GM19397 (cell line): Measurements from ENCODE around the gene IDH3G.

Experiments used
- ATAC-seq: cut with Tn5 transposase; IDR thresholded peaks from one replicate; pipeline ENCODE4 v1.9.1; 2021; ENCODE audit warnings: mild to moderate bottlenecking, moderate library complexity; ENCODE audit not compliant: unreplicated experiment

The IDH3G gene

DNA sequence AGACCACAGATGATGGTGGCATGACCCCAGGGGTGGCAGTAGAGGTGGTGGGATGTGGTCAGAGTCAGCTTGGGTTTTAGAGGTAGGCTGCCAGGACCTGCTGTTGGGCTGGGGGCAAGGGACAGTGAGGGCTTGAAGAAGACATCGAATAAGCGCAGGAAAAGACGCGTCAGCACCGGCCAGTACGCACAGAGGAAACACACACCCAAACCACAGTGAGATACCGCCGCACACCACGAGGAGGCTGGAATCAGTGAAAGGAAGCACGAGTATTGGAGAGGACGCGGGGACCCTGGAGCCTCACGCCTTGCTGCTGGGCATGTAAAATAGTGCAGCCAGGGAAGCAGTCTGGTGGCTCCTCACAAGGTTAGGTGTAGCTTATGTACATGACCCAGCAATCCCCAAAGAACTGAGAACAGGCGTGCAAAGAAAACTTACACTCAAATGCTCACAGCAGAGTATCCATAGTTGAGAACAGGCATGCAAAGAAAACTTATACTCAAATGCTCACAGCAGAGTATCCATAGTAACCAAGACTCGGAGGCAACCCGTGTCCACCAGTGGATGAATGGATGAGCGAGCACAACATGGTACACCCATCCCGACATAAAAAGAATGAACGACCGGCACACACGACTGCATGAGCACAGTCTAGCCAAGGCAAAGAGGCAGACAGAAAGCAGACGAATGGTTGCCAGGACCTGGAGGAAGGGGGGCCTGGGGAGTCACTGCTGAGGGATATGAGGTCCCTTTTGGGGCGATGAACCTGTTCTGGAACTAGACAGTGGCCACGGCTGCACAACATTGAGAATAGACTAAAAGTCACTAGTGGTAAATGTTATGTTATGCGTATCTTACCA lies 22.9 kb upstream of the IDH3G start:
- no peak for ATAC-seq

GRCh38 chrX:153814591-153815315 lies 20.6 kb upstream of the IDH3G start:
- no peak for ATAC-seq

- no peak for ATAC-seq
Measured at GRCh38 chrX:153813161-153813560, 19.0 kb upstream of the IDH3G start.

GRCh38 chrX:153812220-153812619 lies 18.0 kb upstream of the IDH3G start:
- no peak for ATAC-seq

GRCh38 chrX:153807976-153808375 lies 13.8 kb upstream of the IDH3G start:
- ATAC-seq: no peak

GRCh38 chrX:153806999-153807575 lies 12.9 kb upstream of the IDH3G start:
- no peak for ATAC-seq

DNA sequence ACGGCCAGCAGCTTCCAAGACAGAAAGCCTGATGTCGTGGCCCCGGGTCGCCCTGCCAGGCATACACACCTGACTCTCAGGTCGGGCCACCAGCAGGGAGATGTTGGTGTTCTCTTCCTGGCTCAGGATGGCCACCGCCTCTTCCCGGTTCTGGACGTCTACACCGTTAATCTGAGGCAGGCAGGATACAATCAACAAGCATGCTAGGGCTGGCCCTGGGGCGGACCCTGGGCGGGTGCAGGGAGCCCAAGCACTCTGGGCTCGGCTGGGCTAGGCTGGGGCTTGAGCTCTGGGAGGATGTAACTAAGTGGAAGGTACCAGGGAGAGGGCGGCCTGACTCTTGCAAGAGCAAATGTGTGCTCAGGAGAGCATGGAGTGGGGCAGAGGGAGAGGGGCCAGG lies 11.3 kb upstream of the IDH3G start:
- ATAC-seq: no peak

DNA sequence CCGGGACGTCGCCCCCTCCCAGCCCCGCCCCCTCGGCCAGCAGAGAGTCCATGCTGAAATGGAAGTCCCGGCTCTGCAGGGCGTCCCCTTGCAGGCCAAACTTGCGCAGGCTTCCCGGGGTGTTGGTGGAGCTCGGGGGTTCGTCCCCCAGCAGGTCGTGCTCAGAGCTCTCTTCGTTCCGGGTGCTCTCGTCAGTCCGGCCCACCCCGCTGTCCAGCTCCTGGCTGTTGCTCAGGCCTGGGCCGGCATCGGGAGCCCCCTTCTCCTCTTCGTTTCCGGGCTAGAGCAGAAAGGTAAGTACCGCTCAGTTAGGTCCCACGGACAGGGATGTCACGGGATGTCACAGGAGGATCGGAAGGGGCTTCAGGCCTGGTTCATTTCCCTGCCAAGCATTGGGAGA lies 10.4 kb upstream of the IDH3G start:
- no peak for ATAC-seq

- ATAC-seq: no peak
Measured at GRCh38 chrX:153804100-153804595, 10.0 kb upstream of the IDH3G start.

- no peak for ATAC-seq
Measured at GRCh38 chrX:153803211-153804099, 9.3 kb upstream of the IDH3G start.

DNA sequence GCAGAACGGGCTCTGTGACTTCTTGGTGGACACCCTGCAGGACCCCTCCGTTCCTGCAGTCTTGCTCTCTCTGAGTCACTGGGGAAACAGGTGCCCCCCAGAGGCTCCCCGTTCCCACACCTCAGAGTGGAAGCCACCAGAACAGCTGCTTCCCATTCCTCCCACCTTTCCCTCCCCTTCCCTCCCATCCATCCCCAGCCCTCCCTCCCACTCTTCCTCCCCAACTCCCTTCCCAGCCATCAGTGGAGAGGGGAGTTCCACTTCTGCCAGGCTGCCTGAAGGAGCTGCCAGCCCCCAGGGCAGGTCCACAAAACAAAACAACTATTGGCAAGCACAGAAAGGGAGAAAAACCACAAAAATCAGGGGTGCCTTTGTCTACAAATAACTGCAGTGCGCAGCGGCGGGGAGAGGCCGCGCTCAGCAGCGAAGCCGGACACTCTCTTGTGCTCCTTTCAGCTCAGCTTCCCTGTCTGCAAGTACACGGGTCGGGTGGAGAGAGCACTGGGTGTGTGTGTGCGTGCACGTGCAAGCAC lies 8.4 kb upstream of the IDH3G start:
- no peak for ATAC-seq

DNA sequence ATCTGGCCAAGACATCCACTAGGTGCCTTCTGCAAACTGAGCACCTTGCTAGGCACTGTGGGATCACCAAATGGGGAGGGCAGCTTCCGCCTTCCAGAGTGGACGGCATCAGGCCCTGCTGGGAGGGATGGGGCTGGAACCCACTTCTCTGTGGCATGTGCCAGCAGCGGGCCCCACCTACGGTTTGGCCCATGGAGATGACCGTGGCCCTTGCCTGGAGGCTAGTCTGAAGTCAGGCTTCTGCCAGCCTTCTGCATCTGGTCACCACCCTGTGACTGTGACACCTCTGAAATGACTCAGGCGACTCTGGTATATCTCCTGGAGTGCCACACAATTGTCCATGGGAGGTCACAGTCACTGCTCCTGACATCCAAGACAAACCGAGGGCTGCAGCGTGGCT lies 7.5 kb upstream of the IDH3G start:
- ATAC-seq: no peak

- ATAC-seq: no peak
Measured at GRCh38 chrX:153800746-153801145, 6.6 kb upstream of the IDH3G start.

GRCh38 chrX:153800177-153800722 lies 6.1 kb upstream of the IDH3G start:
- ATAC-seq: no peak

DNA sequence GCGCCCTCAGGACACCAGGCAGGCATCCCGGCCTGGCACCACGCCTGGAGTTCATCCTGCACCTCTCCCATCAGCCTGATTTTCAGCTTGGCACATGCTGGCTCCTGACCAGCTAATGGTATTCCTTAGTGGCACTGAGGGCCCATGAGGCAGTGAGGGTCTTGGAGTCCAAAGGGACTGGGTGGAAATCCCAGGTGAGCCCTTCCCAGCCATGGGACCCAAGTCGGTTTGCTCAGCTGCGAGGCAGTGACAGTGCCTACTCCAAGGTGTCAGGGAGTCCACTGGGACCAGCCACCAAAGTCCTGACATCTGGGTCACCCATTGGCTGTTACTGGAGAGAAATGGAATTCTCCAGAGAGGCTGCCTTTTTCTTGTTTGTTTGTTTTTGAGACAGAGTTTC lies 5.2 kb upstream of the IDH3G start:
- no peak for ATAC-seq

DNA sequence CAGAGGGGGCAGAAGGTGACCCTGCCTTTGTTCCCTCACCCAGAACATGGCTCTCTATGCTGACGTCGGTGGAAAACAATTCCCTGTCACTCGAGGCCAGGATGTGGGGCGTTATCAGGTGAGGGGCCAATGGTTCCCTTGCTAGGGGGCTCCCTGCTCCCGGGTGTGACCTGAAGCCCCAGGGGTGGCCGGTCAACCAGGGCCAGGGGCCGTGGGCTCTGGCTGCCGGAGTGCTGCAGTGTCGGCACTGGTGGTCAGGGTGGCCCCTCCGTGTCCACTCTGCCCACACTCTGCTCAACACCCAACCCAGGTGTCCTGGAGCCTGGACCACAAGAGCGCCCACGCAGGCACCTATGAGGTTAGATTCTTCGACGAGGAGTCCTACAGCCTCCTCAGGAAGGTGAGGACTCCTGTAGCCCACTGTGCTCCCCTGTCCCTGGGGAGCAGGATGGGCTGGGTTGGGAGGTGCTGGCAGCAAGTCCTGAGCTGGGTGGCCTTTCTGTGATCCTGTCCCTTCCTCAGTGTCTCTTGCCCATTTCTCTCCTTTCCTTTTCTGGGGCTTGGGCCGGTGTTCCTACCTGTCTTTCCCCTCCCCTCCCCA lies 3.3 kb upstream of the IDH3G start:
- ATAC-seq: no peak

DNA sequence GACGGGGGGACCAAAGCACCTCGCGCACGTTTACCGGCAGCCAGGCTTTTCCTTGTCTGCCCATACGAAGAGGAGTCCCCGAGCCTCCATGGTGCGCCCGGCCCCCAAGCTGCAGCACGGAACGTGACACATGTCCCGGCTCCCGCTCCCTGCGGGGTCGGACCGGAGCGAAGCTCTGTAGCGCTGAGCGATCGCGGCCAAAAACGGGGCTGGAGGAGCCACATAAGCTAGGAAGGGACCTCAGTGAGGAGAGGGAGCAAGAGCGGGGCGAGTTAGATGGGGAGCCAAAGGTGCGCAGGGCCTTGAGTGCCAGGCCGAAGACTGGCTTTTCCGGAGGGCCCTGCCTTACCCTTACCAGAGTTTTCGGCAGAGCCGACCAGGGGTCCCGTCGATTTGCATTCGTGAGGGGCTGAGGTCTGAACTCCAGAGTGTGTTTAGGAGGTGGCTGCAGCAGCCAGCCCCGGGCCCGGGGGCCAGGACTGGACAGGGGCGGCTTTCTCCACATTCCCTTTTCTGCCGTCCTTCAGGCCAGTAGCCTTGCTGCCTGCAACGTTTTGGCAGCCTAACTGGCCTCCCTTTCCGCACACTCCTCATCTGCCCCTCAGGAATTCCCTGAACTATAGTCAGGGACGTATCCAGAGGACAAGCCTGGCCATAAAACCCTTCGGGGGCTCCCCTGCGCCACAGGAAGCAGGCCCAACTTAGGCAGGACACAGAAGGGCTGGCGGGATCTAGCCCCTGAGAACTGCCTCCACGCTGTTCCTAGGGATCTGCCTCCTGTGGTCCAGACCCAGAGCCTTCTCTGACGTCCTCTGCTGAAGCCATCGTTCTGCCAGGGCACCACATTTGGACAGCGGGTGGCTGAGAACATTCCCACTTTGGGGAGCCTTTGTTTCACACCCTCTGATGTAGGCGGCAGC lies 982 bp upstream of the IDH3G start:
- no peak for ATAC-seq

DNA sequence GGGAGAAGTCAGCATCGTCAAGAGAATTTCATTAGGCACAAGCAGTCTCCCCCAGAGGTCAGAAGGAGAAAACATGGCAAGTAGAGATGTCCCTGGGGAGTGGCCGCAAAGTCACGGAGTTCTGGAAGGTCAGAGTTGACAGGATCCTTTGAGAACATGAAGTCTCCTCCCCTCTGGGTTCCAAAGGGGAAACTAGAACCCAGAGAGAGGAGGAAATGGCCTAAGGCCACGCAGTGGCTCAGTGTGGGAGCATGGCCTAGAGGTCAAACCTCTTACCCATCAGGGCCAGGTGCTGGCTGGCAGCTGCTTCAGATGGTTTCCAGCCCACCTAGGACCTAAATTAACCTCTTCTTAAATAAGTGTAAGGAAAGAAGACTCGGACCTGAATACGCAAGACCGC lies 884 bp downstream of the IDH3G start:
- ATAC-seq: no peak

DNA sequence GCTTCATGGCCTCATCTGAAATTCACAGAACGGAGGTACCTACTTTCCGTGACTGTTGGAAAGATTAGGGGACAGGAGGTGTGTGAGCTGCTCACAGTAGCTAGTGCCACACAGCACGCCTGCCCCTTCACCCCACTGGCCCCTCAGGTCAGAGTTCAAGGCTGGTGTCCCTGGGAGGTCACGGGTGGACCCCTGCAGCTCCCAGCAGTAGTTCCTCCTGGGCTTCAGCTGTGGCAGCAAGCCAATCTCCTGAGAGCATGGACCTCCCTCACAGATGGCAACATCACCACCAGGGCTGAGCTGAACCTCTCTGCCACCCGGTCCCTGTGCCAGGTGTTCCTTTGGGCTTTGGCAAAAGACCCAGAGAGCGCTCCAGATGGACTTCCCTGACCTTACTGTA lies 1.8 kb downstream of the IDH3G start:
- ATAC-seq: no peak
